Large intestine (tissue), 3 donors: ENCODE results near the gene DEAF1. TPM values are rescaled to one million over a fixed set of nuclear protein-coding genes. Genes with fewer than 3 reads are reported as not detected.
A peak's percentile ranks its signal among the peaks of the same experiment; 100 is the strongest.

ENCODE experiments used
- DNase-seq, 2 donors: peaks; one replicate each; pipeline versions ENCODE4 v3.0.0 to v3.0.0-alpha.2; 2013
- H3K27ac ChIP-seq: one replicate; pipeline ENCODE4 v1.5.1; 2013; ENCODE audit warnings: low read length
- H3K27me3 ChIP-seq: 2 replicates; pipeline ENCODE4 v1.6.1; 2013; ENCODE audit warnings: low read length; ENCODE audit not compliant: control insufficient read depth, insufficient read depth
- H3K36me3 ChIP-seq: 2 replicates; pipeline ENCODE4 v1.6.1; 2013; ENCODE audit warnings: low read length; ENCODE audit not compliant: control insufficient read depth, insufficient read depth
- H3K4me1 ChIP-seq: one replicate; pipeline ENCODE4 v1.6.1; 2013; ENCODE audit warnings: low read length; ENCODE audit not compliant: control insufficient read depth, insufficient read depth
- H3K4me3 ChIP-seq: one replicate; pipeline ENCODE4 v1.5.1; 2013; ENCODE audit warnings: low read length
- H3K9me3 ChIP-seq: one replicate; pipeline ENCODE4 v1.6.1; 2013; ENCODE audit warnings: mild to moderate bottlenecking, low read depth, low read length, moderate library complexity; ENCODE audit not compliant: control insufficient read depth
- WGBS: methylation state at CpG from one replicate; pipeline ENCODE4 v1.1.5; 2013; ENCODE audit warnings: low lambda C conversion rate; ENCODE audit not compliant: insufficient coverage; 5-methylcytosine and 5-hydroxymethylcytosine counted together
- polyA plus RNA-seq: library from polyadenylated mRNA; unstranded; fragments of 120-200 nt; gene quantifications from one replicate; pipeline ENCODE4 v1.2.1, GENCODE V29; 2013

DEAF1 gene
- polyA plus RNA-seq, 1 donor: 24.1 TPM

- Histone ChIP-seq H3K4me3 (no peak overlapping the region), H3K36me3 (peaks cover 60% of the 10 kb centered on the region), H3K27me3 (peaks cover 35% of the 10 kb centered on the region), H3K4me1 (peaks cover 57% of the 10 kb centered on the region), H3K9me3 (peaks cover 5% of the 10 kb centered on the region), H3K27ac (no peak overlapping the region)
- whole genome bisulfite sequencing: no CpG with 5 or more reads among the region's 20 CpGs
- no peak for DNase-seq
Observed at GRCh38 chr11:722346-722811, 27.4 kb upstream of the DEAF1 start.

GRCh38 chr11:721741-722345, 26.8 kb upstream of the DEAF1 start:
- Histone ChIP-seq H3K4me1 (peaks cover 52% of the 10 kb centered on the region), H3K9me3 (peaks cover 5% of the 10 kb centered on the region), H3K27me3 (peaks cover 35% of the 10 kb centered on the region), H3K4me3 (no peak overlapping the region), H3K27ac (peak overlapping the region; percentile 19), H3K36me3 (peaks cover 58% of the 10 kb centered on the region)
- WGBS: no CpG with 5 or more reads among the region's 33 CpGs
- DNase-seq: peak in 1 of 2 donors; percentile 59

GRCh38 chr11:721247-721740, 26.3 kb upstream of the DEAF1 start:
- H3K9me3 ChIP-seq: peaks cover 5% of the 10 kb centered on the region
- H3K27me3 ChIP-seq: peaks cover 35% of the 10 kb centered on the region
- no peak for DNase-seq
- H3K36me3 ChIP-seq: peaks cover 54% of the 10 kb centered on the region
- peak overlapping the region; percentile 19 for H3K27ac ChIP-seq
- no CpG with 5 or more reads among the region's 28 CpGs for WGBS
- peaks cover 47% of the 10 kb centered on the region for H3K4me1 ChIP-seq
- H3K4me3 ChIP-seq: no peak overlapping the region

GRCh38 chr11:720642-721246, 25.7 kb upstream of the DEAF1 start:
- no peak overlapping the region for H3K27ac ChIP-seq
- H3K4me3 ChIP-seq: no peak overlapping the region
- peaks cover 35% of the 10 kb centered on the region for H3K27me3 ChIP-seq
- no CpG with 5 or more reads among the region's 53 CpGs for WGBS
- peak in 1 of 2 donors; percentile 56 for DNase-seq
- H3K36me3 ChIP-seq: peaks cover 54% of the 10 kb centered on the region
- H3K4me1 ChIP-seq: peaks cover 42% of the 10 kb centered on the region
- H3K9me3 ChIP-seq: peaks cover 5% of the 10 kb centered on the region

GRCh38 chr11:720017-720641, 25.1 kb upstream of the DEAF1 start:
- no peak overlapping the region for H3K4me3 ChIP-seq
- H3K36me3 ChIP-seq: peaks cover 54% of the 10 kb centered on the region
- peaks cover 39% of the 10 kb centered on the region for H3K4me1 ChIP-seq
- no CpG with 5 or more reads among the region's 35 CpGs for WGBS
- H3K27me3 ChIP-seq: peaks cover 31% of the 10 kb centered on the region
- peaks cover 5% of the 10 kb centered on the region for H3K9me3 ChIP-seq
- DNase-seq: no peak
- H3K27ac ChIP-seq: no peak overlapping the region

- no CpG with 5 or more reads among the region's 34 CpGs for WGBS
- Histone ChIP-seq H3K36me3 (peaks cover 48% of the 10 kb centered on the region), H3K4me3 (no peak overlapping the region), H3K9me3 (peaks cover 5% of the 10 kb centered on the region), H3K27me3 (peaks cover 28% of the 10 kb centered on the region), H3K27ac (no peak overlapping the region), H3K4me1 (peaks cover 33% of the 10 kb centered on the region)
- DNase-seq: no peak
Observed at GRCh38 chr11:719214-720016, 24.4 kb upstream of the DEAF1 start.

GRCh38 chr11:714436-714835, 19.4 kb upstream of the DEAF1 start:
- 100% methylated on average over 1 of the region's 6 CpGs for WGBS
- Histone ChIP-seq H3K4me1 (peaks cover 43% of the 10 kb centered on the region), H3K9me3 (no peaks in the 10 kb centered on the region), H3K4me3 (no peak overlapping the region), H3K36me3 (peaks cover 23% of the 10 kb centered on the region), H3K27me3 (peaks cover 3% of the 10 kb centered on the region), H3K27ac (no peak overlapping the region)
- no peak for DNase-seq

- Histone ChIP-seq H3K4me1 (peaks cover 72% of the 10 kb centered on the region), H3K27me3 (peaks cover 9% of the 10 kb centered on the region), H3K4me3 (no peak overlapping the region), H3K36me3 (peaks cover 15% of the 10 kb centered on the region), H3K27ac (peak overlapping the region; percentile 82), H3K9me3 (peaks cover 5% of the 10 kb centered on the region)
- WGBS: no CpG with 5 or more reads among the region's 27 CpGs
- DNase-seq: no peak
Observed at GRCh38 chr11:709109-709997, 14.3 kb upstream of the DEAF1 start.

GRCh38 chr11:708511-708910, 13.5 kb upstream of the DEAF1 start:
- H3K9me3 ChIP-seq: peaks cover 5% of the 10 kb centered on the region
- peak overlapping the region; percentile 85 for H3K4me3 ChIP-seq
- no peak for DNase-seq
- H3K27ac ChIP-seq: peak overlapping the region; percentile 99
- peaks cover 9% of the 10 kb centered on the region for H3K27me3 ChIP-seq
- WGBS: no CpG with 5 or more reads among the region's 7 CpGs
- H3K36me3 ChIP-seq: peaks cover 13% of the 10 kb centered on the region
- peaks cover 77% of the 10 kb centered on the region for H3K4me1 ChIP-seq
